ENCODE data around the gene LRRC8E.

DNA sequence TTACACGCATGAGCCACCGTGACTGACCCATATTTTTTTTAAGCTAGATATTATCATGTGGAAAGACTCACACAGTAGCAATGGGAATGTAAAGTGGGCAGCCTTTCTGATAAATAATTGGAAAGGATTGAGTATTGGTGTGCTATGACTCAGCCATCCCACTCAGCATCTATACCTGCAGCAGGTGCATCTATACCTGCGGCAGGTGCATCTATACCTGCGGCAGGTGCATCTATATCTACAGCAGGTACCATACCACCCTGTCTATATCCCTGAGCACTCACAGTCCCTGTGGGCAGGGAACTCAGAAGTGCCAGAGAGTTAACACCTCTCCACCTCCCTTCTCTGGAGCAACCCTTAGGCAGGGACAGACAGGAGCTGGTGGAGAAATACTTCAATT lies 5.2 kb upstream of the LRRC8E start:
- TF ChIP-seq POLR2A (IDR thresholded peaks at IDR 0.05; ENCODE audit: control extremely low read depth in 1 of 2, low read depth in 2 of 2, low read length in 2 of 2) (no peak), CTCF (IDR thresholded peaks at IDR 0.05; ENCODE audit: control extremely low read depth in 1 of 3, insufficient read depth in 1 of 3, low read depth in 1 of 3, low read length in 3 of 3) (no peak), EP300 (IDR thresholded peaks at IDR 0.05; ENCODE audit: borderline replicate concordance in 1 of 2, low read depth in 2 of 2, low read length in 2 of 2) (no peak), MAX (IDR thresholded peaks at IDR 0.05) (no peak), CREB1 (IDR thresholded peaks at IDR 0.05) (no peak), EGR1 (IDR thresholded peaks at IDR 0.05; ENCODE audit: borderline replicate concordance, low read depth, low read length) (no peak), EZH2 (IDR thresholded peaks at IDR 0.05; ENCODE audit: low read depth, low read length, severe bottlenecking) (no peak), ASH2L (IDR thresholded peaks at IDR 0.05; ENCODE audit: low read length) (no peak), CBX5 (IDR thresholded peaks at IDR 0.05; ENCODE audit: low read depth, low read length) (no peak)

All from H1 (cell line).